Endothelial cell of umbilical vein (primary cell): Measurements from ENCODE around the gene MS4A15. TPM values are rescaled to one million over a fixed set of nuclear protein-coding genes. Genes with fewer than 3 reads are reported as not detected.

Experiments
- BruUV-seq: library from RNA; stranded (reverse); fragments of 400-500 nt; replicated peaks from 2 replicates; lab custom pipeline; 2021; lab: Mats Ljungman, UMichigan
- CTCF ChIA-PET: fragments of 300-600, 350-600 bp; sonication (Branson Sonifier 250); formaldehyde crosslinking; loops from one replicate; lab custom pipeline; 2021; ENCODE audit warnings: antibody characterized with exemption, inconsistent platforms; lab: Charles Lee
- POLR2A ChIA-PET: fragments of 300-600, 350-600 bp; sonication (Branson Sonifier 250); formaldehyde crosslinking; loops from one replicate; lab custom pipeline; 2021; ENCODE audit warnings: antibody characterized with exemption, inconsistent platforms; lab: Charles Lee
- DNase-seq: peaks from one replicate; pipeline ENCODE4 v3.0.0-alpha.2; 2011; ENCODE audit warnings: low read depth, low spot score
- FAIRE-seq: peaks from 2 replicates; lab custom pipeline; 2011; peaks lifted over from hg19 to GRCh38; lab: Jason Lieb, UNC
- H2AFZ ChIP-seq: 2 replicates; pipeline ENCODE4 v1.6.0; 2012; ENCODE audit warnings: low read depth, low read length, control low read depth, inconsistent platforms
- H3K27ac ChIP-seq: 2 replicates; pipeline ENCODE4 v1.5.1; 2011; ENCODE audit warnings: low read depth, mild to moderate bottlenecking, control low read depth, low read length, moderate library complexity; ENCODE audit not compliant: insufficient read depth
- H3K27me3 ChIP-seq, 2 experiments: 2 replicates each; pipeline versions ENCODE4 v1.6.0 to v1.6.1; 2011; ENCODE audit warnings: low read length in 2 of 2, mixed read lengths in 1 of 2; ENCODE audit not compliant: control insufficient read depth in 2 of 2, insufficient read depth in 2 of 2
- H3K36me3 ChIP-seq, 2 experiments: 2 replicates in 1 of 2; 3 replicates in 1 of 2; pipeline ENCODE4 v1.5.1; 2011; ENCODE audit warnings: low read length in 2 of 2, mild to moderate bottlenecking in 1 of 2, moderate library complexity in 1 of 2; ENCODE audit not compliant: control insufficient read depth in 2 of 2, insufficient read depth in 2 of 2; ENCODE audit errors: extremely low read depth in 1 of 2
- H3K4me1 ChIP-seq: 3 replicates; pipeline ENCODE4 v1.5.1; 2011; ENCODE audit warnings: mild to moderate bottlenecking, low read length; ENCODE audit not compliant: control insufficient read depth, insufficient read depth; ENCODE audit errors: extremely low read depth
- H3K4me2 ChIP-seq: 2 replicates; pipeline ENCODE4 v1.6.1; 2011; ENCODE audit warnings: low read length, control low read depth, mixed read lengths; ENCODE audit not compliant: insufficient read depth
- H3K4me3 ChIP-seq, 3 experiments: fragments of 200-600 bp in 1 of 3; sonication (generic), shearing (Covaris generic) in 1 of 3; replicated peaks in 1 of 3; 2 replicates each; pipeline ENCODE4 v1.5.1; 2011 to 2016; ENCODE audit warnings: control low read depth in 3 of 3, low read length in 3 of 3, mild to moderate bottlenecking in 2 of 3, inconsistent platforms in 1 of 3, low read depth in 1 of 3, moderate library complexity in 1 of 3; ENCODE audit not compliant: insufficient read depth in 1 of 3
- H3K79me2 ChIP-seq: 2 replicates; pipeline ENCODE4 v1.6.0; 2012; ENCODE audit warnings: low read length, inconsistent platforms; ENCODE audit not compliant: control insufficient read depth, insufficient read depth
- H3K9ac ChIP-seq: replicated peaks from 2 replicates; pipeline ENCODE3; 2011; ENCODE audit warnings: low read length, control low read depth; ENCODE audit not compliant: insufficient read depth; ENCODE audit errors: extremely low read depth
- H3K9me1 ChIP-seq: replicated peaks from 3 replicates; pipeline ENCODE4 v1.6.0; 2011; ENCODE audit warnings: mild to moderate bottlenecking, low read length; ENCODE audit not compliant: control insufficient read depth, insufficient read depth; ENCODE audit errors: extremely low read depth
- H3K9me3 ChIP-seq: replicated peaks from 2 replicates; pipeline ENCODE4 v1.5.1; 2012; ENCODE audit warnings: low read length, inconsistent platforms; ENCODE audit not compliant: control insufficient read depth, insufficient read depth
- H4K20me1 ChIP-seq: replicated peaks from 2 replicates; pipeline ENCODE3; 2011; ENCODE audit warnings: mild to moderate bottlenecking, low read length; ENCODE audit not compliant: control insufficient read depth, insufficient read depth; ENCODE audit errors: extremely low read depth
- CTCF ChIP-seq, 2 donors: IDR thresholded peaks; 1 replicate in 1 of 2; 2 replicates in 1 of 2; pipeline ENCODE4 v1.5.1; 2011; ENCODE audit warnings: low read length in 2 of 2, mild to moderate bottlenecking in 2 of 2, moderate library complexity in 2 of 2, control low read depth in 1 of 2, inconsistent platforms in 1 of 2, low read depth in 1 of 2; ENCODE audit not compliant: insufficient read depth in 1 of 2; ENCODE audit errors: extremely low read depth in 1 of 2
- EZH2 ChIP-seq: IDR thresholded peaks from 2 replicates; pipeline ENCODE4 v1.6.1; 2012; ENCODE audit warnings: borderline replicate concordance, low read depth, mild to moderate bottlenecking, moderate library complexity, low read length, inconsistent platforms; ENCODE audit not compliant: severe bottlenecking
- FOS ChIP-seq: IDR thresholded peaks from 2 replicates; pipeline ENCODE4 v1.6.1; 2011; ENCODE audit warnings: mild to moderate bottlenecking, low read length, moderate library complexity, borderline replicate concordance; ENCODE audit not compliant: insufficient read depth
- GATA2 ChIP-seq: IDR thresholded peaks from 2 replicates; pipeline ENCODE4 v1.7.0; 2011; ENCODE audit warnings: low read depth, mild to moderate bottlenecking, moderate library complexity, mixed read lengths, low read length; ENCODE audit not compliant: insufficient read length, insufficient read depth
- JUN ChIP-seq: IDR thresholded peaks from 2 replicates; pipeline ENCODE4 v1.6.1; 2011; ENCODE audit warnings: borderline replicate concordance, low read depth; ENCODE audit not compliant: insufficient read length, insufficient read depth
- MYC ChIP-seq: IDR thresholded peaks from one replicate; pipeline ENCODE4 v1.6.1; 2011; ENCODE audit warnings: mild to moderate bottlenecking, low read depth, low read length
- POLR2AphosphoS5 ChIP-seq: IDR thresholded peaks from 2 replicates; pipeline ENCODE4 v1.6.1; 2012; ENCODE audit warnings: low read depth, mild to moderate bottlenecking, control low read depth, low read length, moderate library complexity; ENCODE audit not compliant: insufficient read depth
- dilution Hi-C: fragments of 300-500 bp; cut with MboI; formaldehyde crosslinking; loops from one replicate; pipeline ENCODE4 v1.15.0; 2019; ENCODE audit warnings: low sequenced_read_pairs; ENCODE audit not compliant: extremely low pct_ligation_motif_present
- intact Hi-C: fragments of 100-400 bp; cut with micrococcal nuclease; formaldehyde crosslinking; loops from one replicate; pipeline ENCODE4 v1.10.0; 2022
- polyA plus RNA-seq, 4 experiments: library from polyadenylated mRNA; depleted of rRNA in 3 of 4; stranded (reverse) in 3 of 4; unstranded in 1 of 4; fragments of >200 nt; gene quantifications; 2 replicates each; pipeline versions ENCODE4 v1.2.1 to v1.2.3, GENCODE V29; 2011 to 2012; ENCODE audit warnings: missing spikeins in 1 of 4
- total RNA-seq: library from RNA; stranded (reverse); gene quantifications from 2 replicates; pipeline ENCODE4 v1.2.3, GENCODE V29; 2021
- TF ChIP-seq, protein P1 (sequence below): IDR thresholded peaks from 2 replicates; pipeline ENCODE4 v1.6.1; 2011; ENCODE audit not compliant: insufficient read depth, insufficient read length

MS4A15 gene
- total and polyA plus RNA-seq, 2 donors (not counting 3 experiments of a cell fraction or from before 2014, with no cell fraction given), result not detected

- Histone ChIP-seq H3K27me3 (no peaks in the 10 kb centered on the region), H3K27ac (no peak overlapping the region), H4K20me1 (no peaks in the 10 kb centered on the region), H3K4me3 (no peak overlapping the region), H3K79me2 (no peaks in the 10 kb centered on the region), H3K4me1 (no peaks in the 10 kb centered on the region), H2AFZ (no peak overlapping the region), H3K9me3 (no peaks in the 10 kb centered on the region), H3K36me3 (no peaks in the 10 kb centered on the region), H3K9me1 (no peaks in the 10 kb centered on the region), H3K9ac (no peak overlapping the region), H3K4me2 (no peak overlapping the region)
- no peak for FAIRE-seq
- POLR2A ChIA-PET, result no interaction called here
- TF ChIP-seq MYC, result no peak
- TF ChIP-seq EZH2, result no peak
- TF ChIP-seq POLR2AphosphoS5, result no peak
- TF ChIP-seq GATA2, result no peak
- TF ChIP-seq JUN, result no peak
- TF ChIP-seq, protein P1, sequence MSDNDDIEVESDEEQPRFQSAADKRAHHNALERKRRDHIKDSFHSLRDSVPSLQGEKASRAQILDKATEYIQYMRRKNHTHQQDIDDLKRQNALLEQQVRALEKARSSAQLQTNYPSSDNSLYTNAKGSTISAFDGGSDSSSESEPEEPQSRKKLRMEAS, result no peak
- no peak for TF ChIP-seq FOS
- DNase-seq, result no peak
- CTCF ChIA-PET, result no interaction called here
- BruUV-seq, result no TSS peak
- intact Hi-C loops, result no loop called here
- dilution Hi-C loops, result no loop called here
Measured at GRCh38 chr11:60720460-60720859, 36.2 kb upstream of the MS4A15 start.

DNA sequence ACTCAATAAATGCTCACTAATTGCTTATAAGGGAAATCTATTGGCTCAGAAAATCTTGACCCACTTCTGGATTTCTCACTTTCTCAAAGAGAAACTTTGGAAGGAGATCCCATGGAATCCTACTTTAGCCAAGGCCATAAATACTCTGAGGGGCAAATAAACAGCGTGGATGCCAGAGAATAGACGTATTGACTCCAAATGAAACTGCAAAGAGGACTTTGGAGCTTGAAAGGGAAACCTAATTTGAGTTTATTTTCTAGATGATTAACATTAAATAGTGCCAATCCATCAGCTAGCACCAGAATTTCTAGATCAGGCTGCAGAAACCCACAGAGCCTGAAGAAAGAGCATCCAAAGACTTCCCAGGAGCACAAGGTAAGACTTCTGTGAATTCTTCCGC is 32.2 kb upstream of the MS4A15 start, which contains the start of gene MS4A18:
Gene MS4A18, plus strand, starts transcription at position 301 of the 400 bp plus-strand sequence.
- Histone ChIP-seq H3K4me1 (no peaks in the 10 kb centered on the region), H3K9ac (no peak within 1 kb of the TSS), H4K20me1 (no peaks in the 10 kb centered on the region), H3K9me3 (no peaks in the 10 kb centered on the region), H3K79me2 (no peaks in the 10 kb centered on the region), H3K4me2 (no peak within 1 kb of the TSS), H3K27me3 (no peaks in the 10 kb centered on the region), H3K9me1 (no peaks in the 10 kb centered on the region), H3K27ac (no peak within 1 kb of the TSS), H3K4me3 (no peak within 1 kb of the TSS), H2AFZ (no peak within 1 kb of the TSS), H3K36me3 (no peaks in the 10 kb centered on the region)
- ChIA-PET POLR2A (no interaction called here), CTCF (no interaction called here)
- dilution Hi-C loops, result no loop called here
- no peak for FAIRE-seq
- intact Hi-C loops, result no loop called here
- TF ChIP-seq MYC, result no peak
- no peak for TF ChIP-seq EZH2
- TF ChIP-seq GATA2, result no peak
- TF ChIP-seq CTCF (IDR thresholded peaks at IDR 0.05; ENCODE audit: extremely low read depth in 1 of 2, insufficient read depth in 1 of 2, low read depth in 1 of 2, low read length in 2 of 2), result no peak
- TF ChIP-seq JUN, result no peak
- no peak for DNase-seq
- no TSS peak for BruUV-seq
